GM12878 (cell line): ENCODE measurements around the gene UBAP2. TPM values are rescaled to one million over a fixed set of nuclear protein-coding genes. Genes with fewer than 3 reads are reported as not detected.

Experiments
- ATF7 ChIP-seq: fragments of 450-650 bp; IDR thresholded peaks from 2 replicates; pipeline ENCODE4 v1.6.1; 2016; ENCODE audit warnings: low read depth, mild to moderate bottlenecking
- BHLHE40 ChIP-seq, 2 experiments: fragments of 450-650 bp in 1 of 2; IDR thresholded peaks; 2 replicates each; pipeline ENCODE4 v1.6.1; 2011 to 2017; ENCODE audit warnings: low read depth in 2 of 2, borderline replicate concordance in 1 of 2, improper control_type of control experiment in 1 of 2, low read length in 1 of 2, mild to moderate bottlenecking in 1 of 2
- CHD4 ChIP-seq: fragments of 200-600 bp; sonication (generic); IDR thresholded peaks from 2 replicates; pipeline ENCODE4 v1.6.1; 2016; ENCODE audit warnings: mild to moderate bottlenecking
- EP300 ChIP-seq, 2 experiments: fragments of 150-350 bp in 1 of 2; IDR thresholded peaks; 2 replicates each; pipeline ENCODE4 v1.6.1; 2011 to 2012; ENCODE audit warnings: low read depth in 2 of 2, low read length in 2 of 2, borderline replicate concordance in 1 of 2, improper control_type of control experiment in 1 of 2, inconsistent platforms in 1 of 2; ENCODE audit not compliant: control insufficient read depth in 1 of 2
- FOXM1 ChIP-seq: IDR thresholded peaks from 2 replicates; pipeline ENCODE4 v1.6.1; 2012; ENCODE audit warnings: low read depth, mild to moderate bottlenecking, inconsistent platforms, low read length, moderate library complexity
- IKZF1 ChIP-seq: fragments of 450-650 bp; conservative IDR thresholded peaks from 2 replicates; pipeline ENCODE4 v1.6.1; 2017; ENCODE audit warnings: antibody characterized with exemption, mild to moderate bottlenecking
- IRF4 ChIP-seq: IDR thresholded peaks from 2 replicates; pipeline ENCODE4 v1.6.1; 2011; ENCODE audit warnings: low read depth, low read length
- JUNB ChIP-seq: IDR thresholded peaks from 2 replicates; pipeline ENCODE4 v1.6.1; 2016; ENCODE audit warnings: antibody characterized with exemption, mild to moderate bottlenecking
- MEF2A ChIP-seq: IDR thresholded peaks from 2 replicates; pipeline ENCODE4 v1.6.1; 2011; ENCODE audit warnings: low read depth, mild to moderate bottlenecking, low read length, moderate library complexity; ENCODE audit not compliant: insufficient read depth
- MTA3 ChIP-seq: IDR thresholded peaks from 2 replicates; pipeline ENCODE4 v1.6.1; 2012; ENCODE audit warnings: low read length, inconsistent platforms, borderline replicate concordance
- NR2C1 ChIP-seq: fragments of 450-650 bp; IDR thresholded peaks from 2 replicates; pipeline ENCODE4 v1.6.1; 2017; ENCODE audit warnings: antibody characterized with exemption, mild to moderate bottlenecking, moderate library complexity
- PAX5 ChIP-seq: IDR thresholded peaks from 2 replicates; pipeline ENCODE4 v1.6.1; 2011; ENCODE audit warnings: low read depth, low read length, borderline replicate concordance
- POU2F2 ChIP-seq: IDR thresholded peaks from 3 replicates; pipeline ENCODE4 v1.6.1; 2011; ENCODE audit warnings: low read depth, mild to moderate bottlenecking, low read length, borderline replicate concordance
- RCOR1 ChIP-seq: conservative IDR thresholded peaks from 2 replicates; pipeline ENCODE4 v1.6.1; 2012; ENCODE audit warnings: low read depth, low read length, improper control_type of control experiment
- SMAD1 ChIP-seq: fragments of 450-650 bp; IDR thresholded peaks from 2 replicates; pipeline ENCODE4 v1.6.1; 2018; ENCODE audit warnings: mild to moderate bottlenecking, low read depth; ENCODE audit not compliant: partially characterized antibody
- SREBF2 ChIP-seq: IDR thresholded peaks from 2 replicates; pipeline ENCODE4 v1.6.1; 2012; ENCODE audit warnings: mild to moderate bottlenecking, low read length
- SRF ChIP-seq, 2 experiments: IDR thresholded peaks; 2 replicates each; pipeline ENCODE4 v1.6.1; 2011; ENCODE audit warnings: low read depth in 2 of 2, low read length in 2 of 2, mild to moderate bottlenecking in 1 of 2, moderate library complexity in 1 of 2
- TCF3 ChIP-seq: IDR thresholded peaks from 2 replicates; pipeline ENCODE4 v1.6.1; 2012; ENCODE audit warnings: low read depth, mild to moderate bottlenecking, low read length, borderline replicate concordance; ENCODE audit not compliant: insufficient read depth
- ZBED1 ChIP-seq: IDR thresholded peaks from 2 replicates; pipeline ENCODE4 v1.6.1; 2016; ENCODE audit warnings: borderline replicate concordance
- ZNF274 ChIP-seq: IDR thresholded peaks from one replicate; pipeline ENCODE4 v1.8.0; 2011; ENCODE audit not compliant: insufficient read length, insufficient read depth
- polyA plus RNA-seq, 11 experiments: library from polyadenylated mRNA; depleted of rRNA in 4 of 11; unstranded in 6 of 11; stranded (reverse) in 5 of 11; fragments of >200 nt; fragmentation: Nextera tagmentation in 4 of 11; fragmentation: Illumina TruSeq in 1 of 11; extraction: Ambion mirVana in 4 of 11; extraction: Trizol in 1 of 11; gene quantifications; 1 replicate in 1 of 11; 2 replicates in 10 of 11; pipeline versions ENCODE4 v1.2.1 to v1.2.3, GENCODE V29; 2011 to 2016; ENCODE audit warnings: inconsistent platforms in 2 of 11, missing spikeins in 2 of 11, low read depth in 1 of 11
- total RNA-seq, 4 experiments: library from RNA; depleted of rRNA in 3 of 4; stranded (reverse); fragments of >200 nt in 3 of 4; fragmentation: Illumina TruSeq in 1 of 4; extraction: Trizol in 1 of 4; gene quantifications; 2 replicates each; pipeline versions ENCODE4 v1.2.1 to v1.2.3, GENCODE V29; 2013 to 2021
- TF ChIP-seq, protein P1 (sequence below): fragments of 450-650 bp; IDR thresholded peaks from 2 replicates; pipeline ENCODE4 v1.6.1; 2018; ENCODE audit warnings: mild to moderate bottlenecking, low read depth, moderate library complexity; ENCODE audit not compliant: partially characterized antibody
- TF ChIP-seq, protein P2 (sequence below): IDR thresholded peaks from 2 replicates; pipeline ENCODE4 v1.6.1; 2011; ENCODE audit warnings: borderline replicate concordance, low read depth, mild to moderate bottlenecking, moderate library complexity, low read length; ENCODE audit not compliant: insufficient read depth, poor library complexity, severe bottlenecking
- TF ChIP-seq, protein P3 (sequence below): fragments of 450-650 bp; IDR thresholded peaks from 2 replicates; pipeline ENCODE4 v1.6.1; 2016; ENCODE audit warnings: mild to moderate bottlenecking
- TF ChIP-seq, protein P4 (sequence below): IDR thresholded peaks from 2 replicates; pipeline ENCODE4 v1.6.1; 2012; ENCODE audit warnings: low read depth, low read length, improper control_type of control experiment

The UBAP2 gene
- total and polyA plus RNA-seq, 10 of the 15 experiments (the other 5 are each of a cell fraction or from before 2014, with no cell fraction given), result 8.5 to 48.2 (median 28.1) TPM

DNA sequence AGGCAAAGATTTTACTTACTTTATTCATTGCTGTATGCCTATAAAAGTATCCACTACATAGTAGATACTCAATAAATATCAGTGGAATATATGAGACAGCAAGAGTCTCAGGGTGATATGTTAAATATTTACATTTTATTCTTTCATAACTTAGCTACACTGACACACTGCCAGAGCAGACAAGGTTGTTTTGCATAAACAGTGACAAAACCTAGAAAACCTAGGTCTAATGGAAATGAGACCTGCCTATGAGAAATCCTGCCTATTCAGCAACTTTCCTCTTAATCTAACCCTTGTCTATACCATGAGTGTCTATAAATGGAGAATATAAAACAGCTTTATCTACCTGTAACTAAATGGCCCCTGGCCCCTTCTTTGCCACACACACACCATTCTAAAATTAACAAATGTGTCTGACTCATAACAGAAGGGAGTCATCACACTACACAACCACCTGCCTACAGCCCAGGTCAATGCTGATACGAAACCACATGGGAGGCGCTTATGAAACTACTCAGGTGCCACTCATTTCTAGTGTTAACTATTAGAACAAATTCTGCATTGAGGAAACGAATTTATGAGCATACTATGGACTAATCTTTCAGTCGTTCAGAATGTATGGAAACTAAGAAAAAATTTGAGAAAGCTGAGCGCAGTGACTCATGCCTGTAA is 60.3 kb downstream of the UBAP2 start (continued):
- peak; percentile 56; the same call in 1 of the 3 replicates for TF ChIP-seq POU2F2
- peak; percentile 90 for TF ChIP-seq MEF2A
- TF ChIP-seq SMAD1, result no peak
- TF ChIP-seq EP300 (IDR thresholded peaks at IDR 0.05; ENCODE audit: borderline replicate concordance in 1 of 2, control insufficient read depth in 1 of 2, low read depth in 2 of 2, low read length in 2 of 2), result peak; percentile 14 to 69; a peak in 1 of 4 replicates
- TF ChIP-seq, protein P1, sequence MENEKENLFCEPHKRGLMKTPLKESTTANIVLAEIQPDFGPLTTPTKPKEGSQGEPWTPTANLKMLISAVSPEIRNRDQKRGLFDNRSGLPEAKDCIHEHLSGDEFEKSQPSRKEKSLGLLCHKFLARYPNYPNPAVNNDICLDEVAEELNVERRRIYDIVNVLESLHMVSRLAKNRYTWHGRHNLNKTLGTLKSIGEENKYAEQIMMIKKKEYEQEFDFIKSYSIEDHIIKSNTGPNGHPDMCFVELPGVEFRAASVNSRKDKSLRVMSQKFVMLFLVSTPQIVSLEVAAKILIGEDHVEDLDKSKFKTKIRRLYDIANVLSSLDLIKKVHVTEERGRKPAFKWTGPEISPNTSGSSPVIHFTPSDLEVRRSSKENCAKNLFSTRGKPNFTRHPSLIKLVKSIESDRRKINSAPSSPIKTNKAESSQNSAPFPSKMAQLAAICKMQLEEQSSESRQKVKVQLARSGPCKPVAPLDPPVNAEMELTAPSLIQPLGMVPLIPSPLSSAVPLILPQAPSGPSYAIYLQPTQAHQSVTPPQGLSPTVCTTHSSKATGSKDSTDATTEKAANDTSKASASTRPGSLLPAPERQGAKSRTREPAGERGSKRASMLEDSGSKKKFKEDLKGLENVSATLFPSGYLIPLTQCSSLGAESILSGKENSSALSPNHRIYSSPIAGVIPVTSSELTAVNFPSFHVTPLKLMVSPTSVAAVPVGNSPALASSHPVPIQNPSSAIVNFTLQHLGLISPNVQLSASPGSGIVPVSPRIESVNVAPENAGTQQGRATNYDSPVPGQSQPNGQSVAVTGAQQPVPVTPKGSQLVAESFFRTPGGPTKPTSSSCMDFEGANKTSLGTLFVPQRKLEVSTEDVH, result no peak
- no peak for TF ChIP-seq CHD4
- 0 out of 2 replicates have a peak, but pooled peaks have one; percentile 46 for TF ChIP-seq PAX5
- TF ChIP-seq TCF3, result 0 out of 2 replicates have a peak, but pooled peaks have one; percentile 81
- peak; percentile 65; the same call in 1 of the 2 replicates for TF ChIP-seq ZBED1
- peak; percentile 67 for TF ChIP-seq ATF7
- TF ChIP-seq IKZF1, result no peak
- no peak for TF ChIP-seq ZNF274
- no peak for TF ChIP-seq RCOR1
- no peak for TF ChIP-seq NR2C1
- TF ChIP-seq, protein P2, sequence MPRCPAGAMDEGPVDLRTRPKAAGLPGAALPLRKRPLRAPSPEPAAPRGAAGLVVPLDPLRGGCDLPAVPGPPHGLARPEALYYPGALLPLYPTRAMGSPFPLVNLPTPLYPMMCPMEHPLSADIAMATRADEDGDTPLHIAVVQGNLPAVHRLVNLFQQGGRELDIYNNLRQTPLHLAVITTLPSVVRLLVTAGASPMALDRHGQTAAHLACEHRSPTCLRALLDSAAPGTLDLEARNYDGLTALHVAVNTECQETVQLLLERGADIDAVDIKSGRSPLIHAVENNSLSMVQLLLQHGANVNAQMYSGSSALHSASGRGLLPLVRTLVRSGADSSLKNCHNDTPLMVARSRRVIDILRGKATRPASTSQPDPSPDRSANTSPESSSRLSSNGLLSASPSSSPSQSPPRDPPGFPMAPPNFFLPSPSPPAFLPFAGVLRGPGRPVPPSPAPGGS, result peak; percentile 35
- TF ChIP-seq SREBF2, result no peak
- TF ChIP-seq, protein P3, sequence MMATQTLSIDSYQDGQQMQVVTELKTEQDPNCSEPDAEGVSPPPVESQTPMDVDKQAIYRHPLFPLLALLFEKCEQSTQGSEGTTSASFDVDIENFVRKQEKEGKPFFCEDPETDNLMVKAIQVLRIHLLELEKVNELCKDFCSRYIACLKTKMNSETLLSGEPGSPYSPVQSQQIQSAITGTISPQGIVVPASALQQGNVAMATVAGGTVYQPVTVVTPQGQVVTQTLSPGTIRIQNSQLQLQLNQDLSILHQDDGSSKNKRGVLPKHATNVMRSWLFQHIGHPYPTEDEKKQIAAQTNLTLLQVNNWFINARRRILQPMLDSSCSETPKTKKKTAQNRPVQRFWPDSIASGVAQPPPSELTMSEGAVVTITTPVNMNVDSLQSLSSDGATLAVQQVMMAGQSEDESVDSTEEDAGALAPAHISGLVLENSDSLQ, result peak; percentile 97
- TF ChIP-seq SRF (IDR thresholded peaks at IDR 0.05; ENCODE audit: low read depth in 2 of 2, low read length in 2 of 2), result peak in 1 of 2 experiments; percentile 27; a peak in 1 of 4 replicates
- peak; percentile 95 for TF ChIP-seq IRF4
- no peak for TF ChIP-seq MTA3
- TF ChIP-seq BHLHE40 (IDR thresholded peaks at IDR 0.05; ENCODE audit: borderline replicate concordance in 1 of 2, low read depth in 2 of 2, low read length in 1 of 2), result peak; percentile 61 to 65; a peak in 2 of 4 replicates
- TF ChIP-seq, protein P4, sequence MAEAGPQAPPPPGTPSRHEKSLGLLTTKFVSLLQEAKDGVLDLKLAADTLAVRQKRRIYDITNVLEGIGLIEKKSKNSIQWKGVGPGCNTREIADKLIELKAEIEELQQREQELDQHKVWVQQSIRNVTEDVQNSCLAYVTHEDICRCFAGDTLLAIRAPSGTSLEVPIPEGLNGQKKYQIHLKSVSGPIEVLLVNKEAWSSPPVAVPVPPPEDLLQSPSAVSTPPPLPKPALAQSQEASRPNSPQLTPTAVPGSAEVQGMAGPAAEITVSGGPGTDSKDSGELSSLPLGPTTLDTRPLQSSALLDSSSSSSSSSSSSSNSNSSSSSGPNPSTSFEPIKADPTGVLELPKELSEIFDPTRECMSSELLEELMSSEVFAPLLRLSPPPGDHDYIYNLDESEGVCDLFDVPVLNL, result no peak
- peak; percentile 97 for TF ChIP-seq JUNB
- peak; percentile 84 for TF ChIP-seq FOXM1
